Endothelial cell of umbilical vein (primary cell): Measurements from ENCODE around the gene SYNGR1. TPM values are rescaled to one million over a fixed set of nuclear protein-coding genes. Genes with fewer than 3 reads are reported as not detected.

Experiments
- BruUV-seq: library from RNA; stranded (reverse); fragments of 400-500 nt; replicated peaks from 2 replicates; lab custom pipeline; 2021; lab: Mats Ljungman, UMichigan
- CTCF ChIA-PET: fragments of 300-600, 350-600 bp; sonication (Branson Sonifier 250); formaldehyde crosslinking; loops from one replicate; lab custom pipeline; 2021; ENCODE audit warnings: antibody characterized with exemption, inconsistent platforms; lab: Charles Lee
- POLR2A ChIA-PET: fragments of 300-600, 350-600 bp; sonication (Branson Sonifier 250); formaldehyde crosslinking; loops from one replicate; lab custom pipeline; 2021; ENCODE audit warnings: antibody characterized with exemption, inconsistent platforms; lab: Charles Lee
- DNase-seq: peaks from one replicate; pipeline ENCODE4 v3.0.0-alpha.2; 2011; ENCODE audit warnings: low read depth, low spot score
- FAIRE-seq: peaks from 2 replicates; lab custom pipeline; 2011; peaks lifted over from hg19 to GRCh38; lab: Jason Lieb, UNC
- H2AFZ ChIP-seq: 2 replicates; pipeline ENCODE4 v1.6.0; 2012; ENCODE audit warnings: low read depth, low read length, control low read depth, inconsistent platforms
- H3K27ac ChIP-seq: 2 replicates; pipeline ENCODE4 v1.5.1; 2011; ENCODE audit warnings: low read depth, mild to moderate bottlenecking, control low read depth, low read length, moderate library complexity; ENCODE audit not compliant: insufficient read depth
- H3K27me3 ChIP-seq, 2 experiments: 2 replicates each; pipeline versions ENCODE4 v1.6.0 to v1.6.1; 2011; ENCODE audit warnings: low read length in 2 of 2, mixed read lengths in 1 of 2; ENCODE audit not compliant: control insufficient read depth in 2 of 2, insufficient read depth in 2 of 2
- H3K36me3 ChIP-seq, 2 experiments: 2 replicates in 1 of 2; 3 replicates in 1 of 2; pipeline ENCODE4 v1.5.1; 2011; ENCODE audit warnings: low read length in 2 of 2, mild to moderate bottlenecking in 1 of 2, moderate library complexity in 1 of 2; ENCODE audit not compliant: control insufficient read depth in 2 of 2, insufficient read depth in 2 of 2; ENCODE audit errors: extremely low read depth in 1 of 2
- H3K4me1 ChIP-seq: 3 replicates; pipeline ENCODE4 v1.5.1; 2011; ENCODE audit warnings: mild to moderate bottlenecking, low read length; ENCODE audit not compliant: control insufficient read depth, insufficient read depth; ENCODE audit errors: extremely low read depth
- H3K4me2 ChIP-seq: 2 replicates; pipeline ENCODE4 v1.6.1; 2011; ENCODE audit warnings: low read length, control low read depth, mixed read lengths; ENCODE audit not compliant: insufficient read depth
- H3K4me3 ChIP-seq, 3 experiments: fragments of 200-600 bp in 1 of 3; sonication (generic), shearing (Covaris generic) in 1 of 3; replicated peaks in 1 of 3; 2 replicates each; pipeline ENCODE4 v1.5.1; 2011 to 2016; ENCODE audit warnings: control low read depth in 3 of 3, low read length in 3 of 3, mild to moderate bottlenecking in 2 of 3, inconsistent platforms in 1 of 3, low read depth in 1 of 3, moderate library complexity in 1 of 3; ENCODE audit not compliant: insufficient read depth in 1 of 3
- H3K79me2 ChIP-seq: 2 replicates; pipeline ENCODE4 v1.6.0; 2012; ENCODE audit warnings: low read length, inconsistent platforms; ENCODE audit not compliant: control insufficient read depth, insufficient read depth
- H3K9ac ChIP-seq: replicated peaks from 2 replicates; pipeline ENCODE3; 2011; ENCODE audit warnings: low read length, control low read depth; ENCODE audit not compliant: insufficient read depth; ENCODE audit errors: extremely low read depth
- H3K9me1 ChIP-seq: replicated peaks from 3 replicates; pipeline ENCODE4 v1.6.0; 2011; ENCODE audit warnings: mild to moderate bottlenecking, low read length; ENCODE audit not compliant: control insufficient read depth, insufficient read depth; ENCODE audit errors: extremely low read depth
- H3K9me3 ChIP-seq: replicated peaks from 2 replicates; pipeline ENCODE4 v1.5.1; 2012; ENCODE audit warnings: low read length, inconsistent platforms; ENCODE audit not compliant: control insufficient read depth, insufficient read depth
- H4K20me1 ChIP-seq: replicated peaks from 2 replicates; pipeline ENCODE3; 2011; ENCODE audit warnings: mild to moderate bottlenecking, low read length; ENCODE audit not compliant: control insufficient read depth, insufficient read depth; ENCODE audit errors: extremely low read depth
- CTCF ChIP-seq, 2 donors: IDR thresholded peaks; 1 replicate in 1 of 2; 2 replicates in 1 of 2; pipeline ENCODE4 v1.5.1; 2011; ENCODE audit warnings: low read length in 2 of 2, mild to moderate bottlenecking in 2 of 2, moderate library complexity in 2 of 2, control low read depth in 1 of 2, inconsistent platforms in 1 of 2, low read depth in 1 of 2; ENCODE audit not compliant: insufficient read depth in 1 of 2; ENCODE audit errors: extremely low read depth in 1 of 2
- EZH2 ChIP-seq: IDR thresholded peaks from 2 replicates; pipeline ENCODE4 v1.6.1; 2012; ENCODE audit warnings: borderline replicate concordance, low read depth, mild to moderate bottlenecking, moderate library complexity, low read length, inconsistent platforms; ENCODE audit not compliant: severe bottlenecking
- FOS ChIP-seq: IDR thresholded peaks from 2 replicates; pipeline ENCODE4 v1.6.1; 2011; ENCODE audit warnings: mild to moderate bottlenecking, low read length, moderate library complexity, borderline replicate concordance; ENCODE audit not compliant: insufficient read depth
- GATA2 ChIP-seq: IDR thresholded peaks from 2 replicates; pipeline ENCODE4 v1.7.0; 2011; ENCODE audit warnings: low read depth, mild to moderate bottlenecking, moderate library complexity, mixed read lengths, low read length; ENCODE audit not compliant: insufficient read length, insufficient read depth
- MYC ChIP-seq: IDR thresholded peaks from one replicate; pipeline ENCODE4 v1.6.1; 2011; ENCODE audit warnings: mild to moderate bottlenecking, low read depth, low read length
- POLR2A ChIP-seq: IDR thresholded peaks from 2 replicates; pipeline ENCODE4 v1.6.1; 2012; ENCODE audit warnings: low read depth, mild to moderate bottlenecking, control low read depth, low read length
- POLR2AphosphoS5 ChIP-seq: IDR thresholded peaks from 2 replicates; pipeline ENCODE4 v1.6.1; 2012; ENCODE audit warnings: low read depth, mild to moderate bottlenecking, control low read depth, low read length, moderate library complexity; ENCODE audit not compliant: insufficient read depth
- dilution Hi-C: fragments of 300-500 bp; cut with MboI; formaldehyde crosslinking; loops from one replicate; pipeline ENCODE4 v1.15.0; 2019; ENCODE audit warnings: low sequenced_read_pairs; ENCODE audit not compliant: extremely low pct_ligation_motif_present
- intact Hi-C: fragments of 100-400 bp; cut with micrococcal nuclease; formaldehyde crosslinking; loops from one replicate; pipeline ENCODE4 v1.10.0; 2022
- polyA plus RNA-seq, 4 experiments: library from polyadenylated mRNA; depleted of rRNA in 3 of 4; stranded (reverse) in 3 of 4; unstranded in 1 of 4; fragments of >200 nt; gene quantifications; 2 replicates each; pipeline versions ENCODE4 v1.2.1 to v1.2.3, GENCODE V29; 2011 to 2012; ENCODE audit warnings: missing spikeins in 1 of 4
- total RNA-seq: library from RNA; stranded (reverse); gene quantifications from 2 replicates; pipeline ENCODE4 v1.2.3, GENCODE V29; 2021

SYNGR1 gene
- total and polyA plus RNA-seq, 2 donors (not counting 3 experiments of a cell fraction or from before 2014, with no cell fraction given): 3.8 to 10.2 TPM

DNA sequence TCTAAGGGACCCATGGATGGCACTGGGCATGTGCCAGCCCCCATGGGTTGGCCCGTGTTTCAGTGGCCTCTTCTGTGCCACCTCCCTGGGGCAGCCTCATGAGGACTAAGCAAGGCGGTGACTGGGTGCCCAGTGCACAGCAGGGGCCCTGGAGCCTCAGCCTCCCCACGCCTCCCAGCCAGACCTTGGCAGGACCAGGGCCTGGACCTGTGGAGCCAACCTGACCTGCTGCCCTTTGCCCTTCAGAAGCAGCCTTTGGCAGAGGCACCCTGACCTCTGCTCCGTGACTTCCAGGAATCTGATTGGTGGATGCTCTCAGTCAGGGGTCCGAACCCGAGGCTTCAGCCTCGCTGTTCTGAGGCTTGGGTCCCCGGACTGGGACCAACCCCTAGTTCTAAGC is 25.0 kb downstream of the SYNGR1 start:
- no peak overlapping the region for H3K4me2 ChIP-seq
- H3K36me3 ChIP-seq: no peaks in the 10 kb centered on the region
- H3K4me3 ChIP-seq: no peak overlapping the region
- H2AFZ ChIP-seq: no peak overlapping the region
- no peaks in the 10 kb centered on the region for H3K27me3 ChIP-seq
- intact Hi-C loops (no loop called here), dilution Hi-C loops (no loop called here)
- no peaks in the 10 kb centered on the region for H4K20me1 ChIP-seq
- FAIRE-seq (no peak), DNase-seq (no peak)
- H3K4me1 ChIP-seq: no peaks in the 10 kb centered on the region
- ChIA-PET POLR2A (no interaction called here), CTCF (no interaction called here)
- no peaks in the 10 kb centered on the region for H3K9me3 ChIP-seq
- H3K79me2 ChIP-seq: no peaks in the 10 kb centered on the region
- TF ChIP-seq GATA2 (no peak), FOS (no peak), POLR2A (no peak), EZH2 (no peak), CTCF (IDR thresholded peaks at IDR 0.05; ENCODE audit: extremely low read depth in 1 of 2, insufficient read depth in 1 of 2, low read depth in 1 of 2, low read length in 2 of 2) (no peak), POLR2AphosphoS5 (no peak), MYC (no peak)
- no peak overlapping the region for H3K9ac ChIP-seq
- no peak overlapping the region for H3K27ac ChIP-seq
- BruUV-seq: no TSS peak
- no peaks in the 10 kb centered on the region for H3K9me1 ChIP-seq
